IPS DF 4.7 (cell line): ENCODE results near the gene GREB1.

Experiments
- DNase-seq: peaks from one replicate; pipeline ENCODE4 v3.0.0-alpha.2; 2013; ENCODE audit warnings: low spot score; ENCODE audit errors: extremely low read depth

GREB1 gene

DNA sequence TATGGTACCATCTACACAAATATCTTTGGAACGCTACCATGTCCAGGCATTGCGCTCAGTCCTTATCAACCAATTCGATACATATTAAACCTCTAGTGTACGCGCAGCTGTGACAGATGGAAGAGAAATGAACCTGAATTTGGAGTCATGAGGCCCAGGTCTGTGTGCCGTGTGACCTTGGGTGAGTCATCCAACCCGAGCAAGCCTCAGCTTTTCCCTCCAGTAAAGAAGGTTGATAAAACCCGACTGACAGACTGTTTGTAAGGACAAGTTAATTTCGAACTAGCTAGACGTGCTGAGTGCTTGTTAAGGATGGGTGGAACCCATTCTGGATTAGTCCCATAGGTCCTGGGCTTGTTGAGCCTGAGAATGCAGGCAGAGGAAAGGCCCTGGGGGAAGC lies 28.2 kb downstream of the GREB1 start:
- DNase-seq = no peak

DNA sequence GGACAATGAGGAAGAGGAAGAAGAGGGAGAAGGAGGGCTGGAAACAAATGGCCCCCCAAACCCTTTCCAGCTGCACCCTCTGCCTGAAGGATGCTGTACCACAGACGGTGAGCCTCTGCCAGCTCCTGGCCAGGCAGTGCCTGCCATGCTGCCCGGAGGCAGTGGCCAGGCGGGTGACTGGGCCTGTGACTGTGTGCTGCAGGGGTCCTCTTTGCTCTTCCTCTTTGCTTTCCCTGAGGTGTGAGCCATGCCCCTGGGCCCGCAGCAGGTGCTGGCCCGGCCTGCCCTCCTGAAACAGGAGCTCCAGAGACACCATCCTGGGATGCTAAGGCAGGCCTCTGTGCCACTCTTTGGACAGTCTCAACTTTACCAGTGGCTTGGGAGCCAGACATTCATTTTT lies 28.6 kb downstream of the GREB1 start:
- no peak for DNase-seq

DNA sequence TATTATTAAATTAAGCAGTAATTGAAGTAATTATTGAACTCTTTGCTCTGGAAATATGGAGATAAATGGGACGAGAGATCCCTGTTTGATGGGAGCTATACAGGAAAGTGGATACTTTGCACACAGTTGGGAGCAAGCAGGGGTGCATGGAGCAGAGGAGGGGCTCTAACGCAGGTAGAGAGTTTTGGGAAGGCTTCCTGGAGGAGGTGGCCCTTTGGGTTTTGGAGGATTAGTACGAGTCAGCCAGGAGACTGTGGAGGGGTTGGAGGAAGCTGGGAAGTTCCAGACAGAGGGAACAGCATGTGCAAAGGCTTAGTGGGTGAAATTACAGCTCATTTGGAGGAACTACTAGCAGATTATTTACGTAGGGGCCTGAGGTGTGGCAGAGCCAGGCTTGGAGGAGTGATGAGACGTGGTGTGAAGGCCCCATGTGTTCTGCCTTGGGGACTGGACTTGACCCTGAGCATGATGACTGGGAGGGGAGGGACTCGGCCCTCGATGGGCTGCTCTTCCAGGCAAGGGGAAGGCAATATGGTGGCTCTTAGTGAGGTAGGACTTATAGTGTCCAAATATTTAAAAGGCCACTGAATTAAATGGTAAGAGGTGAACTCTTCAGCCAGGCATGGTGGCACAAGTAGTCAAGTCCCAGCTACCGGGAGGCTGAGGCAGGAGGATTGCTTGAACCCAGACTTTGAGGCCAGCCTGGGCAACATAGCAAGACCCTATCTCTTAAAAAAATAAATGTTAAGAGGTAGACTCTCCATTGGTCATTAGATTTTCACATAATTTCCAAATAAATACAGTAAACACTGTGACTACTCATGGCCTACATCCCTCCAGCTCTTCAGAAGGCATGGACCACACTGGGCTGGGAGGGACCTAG lies 30.2 kb downstream of the GREB1 start:
- no peak for DNase-seq

- DNase-seq = no peak
Measured at GRCh38 chr2:11564816-11565567, 31.1 kb downstream of the GREB1 start.

DNA sequence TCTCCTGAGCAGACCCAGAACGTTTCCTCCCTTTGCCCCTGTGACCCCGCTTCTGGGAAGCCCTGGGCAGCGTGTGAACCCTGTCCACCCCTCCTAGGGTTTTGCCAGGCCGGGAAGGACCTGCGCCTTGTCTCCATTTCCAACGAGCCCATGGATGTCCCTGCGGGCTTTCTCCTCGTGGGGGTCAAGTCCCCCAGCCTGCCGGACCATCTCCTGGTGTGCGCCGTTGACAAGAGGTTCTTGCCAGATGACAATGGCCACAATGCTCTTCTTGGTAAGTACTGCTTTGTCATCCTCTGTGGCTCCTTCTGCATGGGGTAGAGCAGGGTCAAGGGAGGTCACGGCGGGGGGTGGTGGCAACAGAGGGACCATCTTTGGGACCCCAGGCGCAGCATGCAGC lies 32.5 kb downstream of the GREB1 start:
- DNase-seq = no peak

DNA sequence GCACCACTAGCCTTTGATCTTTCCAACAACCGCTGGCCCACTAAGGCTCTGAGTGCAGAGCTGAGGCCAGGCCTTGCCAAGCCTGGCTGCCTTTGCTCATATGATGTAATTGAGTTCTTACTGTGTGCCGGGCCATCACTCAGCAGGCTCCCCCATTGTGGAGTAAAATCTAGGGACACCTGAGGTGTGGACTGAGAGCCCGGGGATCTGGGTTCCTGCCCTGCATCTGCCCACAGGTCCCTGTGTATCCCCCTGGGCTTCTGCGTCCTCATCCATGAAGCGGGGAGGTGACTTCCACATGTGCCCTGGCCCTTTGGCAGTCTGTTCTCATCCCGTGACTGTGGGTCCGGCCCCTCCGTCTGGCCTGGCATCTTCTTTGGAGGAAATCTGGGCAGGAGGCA lies 33.8 kb downstream of the GREB1 start:
- no peak for DNase-seq

DNA sequence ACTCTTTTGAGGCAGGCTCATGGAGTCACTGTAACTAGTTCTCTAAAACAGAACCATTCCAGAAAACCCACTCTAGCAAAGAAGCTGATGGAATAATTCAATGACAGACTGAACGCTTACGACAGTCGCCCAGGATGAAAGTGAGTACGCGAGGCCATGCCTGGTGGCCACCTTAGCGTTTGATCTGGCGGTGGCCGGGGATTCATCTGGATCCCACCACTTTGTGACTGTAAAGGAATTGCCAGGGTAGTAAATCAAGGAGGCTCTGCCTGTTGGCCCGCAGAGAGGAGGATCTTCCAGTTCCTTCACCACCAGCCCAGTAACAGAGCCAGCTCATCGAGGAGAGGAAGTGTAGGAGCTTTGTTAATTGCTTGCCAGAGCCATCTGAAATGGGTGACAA lies 34.6 kb downstream of the GREB1 start:
- no peak for DNase-seq

DNA sequence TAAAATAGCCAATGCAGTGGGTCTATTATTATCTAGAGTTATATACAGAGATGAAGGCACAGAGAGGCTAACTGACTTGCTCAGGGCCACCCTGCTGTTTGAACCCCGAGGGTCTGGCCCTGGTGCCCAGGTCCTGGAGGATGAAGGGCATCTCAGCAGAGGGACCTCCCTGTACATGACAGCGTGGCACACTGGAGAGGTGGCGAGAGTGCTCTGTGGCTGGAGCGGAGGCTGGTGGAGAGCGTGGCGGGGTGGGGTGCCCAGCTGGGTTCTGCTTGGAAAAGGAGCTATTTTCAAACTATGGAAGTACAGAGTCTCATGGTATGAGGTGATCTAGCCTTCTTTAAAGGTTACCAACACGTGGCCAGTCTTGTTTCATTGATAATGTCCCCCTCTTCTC lies 35.8 kb downstream of the GREB1 start:
- DNase-seq = no peak

GRCh38 chr2:11571170-11571569 lies 37.3 kb downstream of the GREB1 start:
- no peak for DNase-seq

- DNase-seq = no peak
Measured at GRCh38 chr2:11572996-11573395, 39.2 kb downstream of the GREB1 start.

DNA sequence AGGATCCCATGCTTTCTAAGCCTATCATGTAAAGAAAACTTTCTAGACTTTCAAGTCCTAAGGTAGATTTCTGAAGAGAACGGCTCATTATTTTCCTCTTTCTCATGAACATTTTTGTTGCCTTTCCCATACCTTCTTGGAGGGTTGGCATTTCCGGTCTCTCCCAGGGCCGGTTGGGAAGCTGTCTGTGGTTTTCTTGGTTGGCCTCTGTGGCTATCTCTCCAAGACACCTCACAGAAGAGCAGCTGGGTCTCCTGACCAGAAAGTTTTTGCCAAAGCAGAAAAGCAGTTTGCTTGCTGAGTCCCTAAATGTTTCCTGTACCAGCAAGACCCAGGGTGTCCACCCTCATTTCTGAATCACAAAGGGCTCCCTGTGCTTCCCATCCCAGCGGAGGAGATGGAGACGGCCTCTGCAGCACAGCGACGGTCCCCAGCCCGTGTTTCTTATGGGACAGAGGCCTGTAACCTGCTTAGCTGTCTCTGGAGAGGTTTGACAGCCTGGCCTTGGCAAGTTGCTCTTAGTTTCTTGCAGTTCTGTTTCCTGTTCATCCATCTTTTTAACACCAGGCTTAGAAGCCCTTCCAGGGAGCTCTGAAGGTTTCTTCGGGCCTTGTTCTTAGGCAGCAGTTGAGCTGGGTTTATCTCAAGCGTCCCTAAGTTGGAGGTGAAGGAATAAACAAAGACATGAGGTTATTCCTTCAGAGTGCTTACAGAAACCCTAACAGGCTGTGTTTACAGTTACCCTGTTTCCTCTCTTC lies 39.8 kb downstream of the GREB1 start:
- DNase-seq = no peak

DNA sequence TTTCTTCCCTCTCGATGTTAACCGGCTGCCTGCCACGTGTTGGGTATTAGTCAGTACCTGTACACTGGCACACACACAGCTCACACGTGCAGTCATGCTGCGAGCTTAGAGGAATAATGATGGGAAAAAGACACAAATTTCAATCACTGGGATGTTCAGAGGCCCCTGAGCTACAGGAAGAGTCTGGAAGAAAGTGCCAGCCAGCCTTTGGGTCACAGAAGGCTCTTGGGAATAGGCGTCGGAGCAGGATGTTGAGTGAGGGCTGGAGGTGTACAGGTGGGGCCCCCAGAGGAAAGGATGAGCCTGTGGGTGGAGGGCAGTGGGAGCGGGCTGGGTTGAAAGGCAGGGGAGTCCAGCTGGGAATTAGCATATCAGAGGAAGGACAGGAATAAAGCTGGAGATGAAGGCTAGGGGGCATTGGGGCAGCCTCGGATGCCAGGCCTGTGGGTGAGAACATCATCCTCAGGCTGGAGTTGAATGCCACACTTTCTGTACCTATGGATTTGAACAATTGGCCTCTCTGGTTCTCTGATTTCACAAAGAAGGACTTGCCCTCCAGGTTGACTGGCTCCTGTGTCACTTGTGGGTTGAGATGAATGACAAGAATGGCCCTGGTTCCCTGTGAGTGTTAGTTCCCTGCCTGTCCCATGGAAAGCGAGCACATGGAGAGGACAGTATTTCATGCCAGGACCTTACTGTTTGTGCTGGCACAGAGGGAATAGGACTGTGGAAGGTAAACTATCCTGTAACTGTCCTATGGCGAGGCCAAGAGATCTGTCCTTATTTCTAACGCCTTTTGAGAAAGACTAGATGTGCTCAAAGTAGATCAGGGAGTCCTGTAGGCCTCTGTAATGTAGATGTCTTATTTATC lies 40.6 kb downstream of the GREB1 start:
- DNase-seq = no peak

- DNase-seq = no peak
Measured at GRCh38 chr2:11576398-11576797, 42.6 kb downstream of the GREB1 start.

DNA sequence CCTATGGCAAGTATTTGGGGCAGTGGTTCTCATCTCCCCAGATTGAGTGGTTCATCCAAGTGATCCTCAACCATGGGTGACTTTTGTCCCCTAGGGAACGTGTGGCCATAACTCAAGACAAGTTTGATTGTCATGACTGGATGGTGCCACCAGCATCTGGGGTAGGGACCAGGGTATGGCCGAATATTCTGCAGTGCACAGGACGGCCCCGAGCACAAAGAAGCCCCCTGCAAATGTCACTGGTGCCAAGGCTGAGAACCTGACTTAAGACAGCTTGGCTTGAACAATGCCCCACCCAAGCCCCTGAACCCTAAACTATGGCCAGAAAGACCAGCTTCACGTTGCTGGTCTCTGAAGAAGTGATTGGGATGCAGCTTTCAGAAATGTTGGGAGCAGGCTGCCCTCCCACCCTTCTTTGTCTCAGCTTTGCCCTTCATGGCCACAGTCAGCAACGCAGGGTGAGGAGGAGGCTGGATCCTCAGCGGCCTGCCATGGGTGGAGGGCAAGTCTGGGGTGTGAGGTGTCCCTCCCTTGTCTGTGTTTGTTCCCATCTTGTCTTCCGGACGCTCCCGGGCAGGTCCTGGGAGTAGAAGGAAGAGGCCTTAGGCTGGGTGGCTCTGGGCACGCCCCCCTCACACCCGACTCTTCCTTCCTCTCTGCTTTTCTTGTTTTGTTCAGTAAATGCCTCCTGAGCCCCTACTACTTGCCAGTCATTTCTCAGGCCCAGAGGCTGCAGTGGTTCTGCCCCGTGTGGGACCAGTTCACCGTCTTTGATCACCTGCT lies 43.4 kb downstream of the GREB1 start:
- DNase-seq = no peak

- DNase-seq = no peak
Measured at GRCh38 chr2:11578081-11578948, 44.5 kb downstream of the GREB1 start.

DNA sequence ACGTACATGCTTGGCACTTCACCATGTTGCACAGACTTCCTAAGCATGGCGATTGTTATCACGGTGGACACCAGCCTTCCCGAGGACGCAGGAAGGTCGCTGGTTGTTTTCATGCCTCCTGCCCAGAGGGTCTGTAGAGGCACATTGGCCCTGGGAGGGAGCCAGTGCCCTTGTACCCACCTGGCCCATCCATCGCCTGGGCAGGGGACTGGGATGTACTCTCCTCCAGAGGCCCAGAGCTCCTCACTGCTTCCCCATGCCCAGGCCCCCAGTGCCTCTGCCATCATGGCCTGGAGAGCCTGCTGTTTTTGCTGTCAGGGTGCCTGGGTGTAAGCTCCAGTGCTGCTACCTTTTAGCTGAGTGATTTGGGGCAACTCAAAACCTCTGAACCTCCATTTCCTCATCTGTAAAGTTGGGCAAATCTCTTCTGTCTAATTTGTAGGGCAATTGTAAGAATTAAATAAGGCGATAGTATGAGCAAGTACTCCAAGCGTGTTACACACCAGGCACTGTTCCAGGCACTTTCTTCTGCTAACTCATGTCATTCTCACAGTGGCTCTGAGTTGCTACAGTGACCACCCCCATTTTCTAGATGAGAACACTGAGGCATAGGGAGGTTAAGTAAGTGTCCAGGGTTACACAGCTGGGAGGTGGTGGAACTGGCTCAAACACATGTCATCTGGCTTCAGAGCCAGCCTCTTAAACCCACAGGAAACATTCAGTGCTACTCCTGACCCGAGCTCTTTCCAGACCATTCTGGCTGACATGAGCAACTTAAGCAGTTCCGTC lies 45.3 kb downstream of the GREB1 start:
- DNase-seq = no peak

DNA sequence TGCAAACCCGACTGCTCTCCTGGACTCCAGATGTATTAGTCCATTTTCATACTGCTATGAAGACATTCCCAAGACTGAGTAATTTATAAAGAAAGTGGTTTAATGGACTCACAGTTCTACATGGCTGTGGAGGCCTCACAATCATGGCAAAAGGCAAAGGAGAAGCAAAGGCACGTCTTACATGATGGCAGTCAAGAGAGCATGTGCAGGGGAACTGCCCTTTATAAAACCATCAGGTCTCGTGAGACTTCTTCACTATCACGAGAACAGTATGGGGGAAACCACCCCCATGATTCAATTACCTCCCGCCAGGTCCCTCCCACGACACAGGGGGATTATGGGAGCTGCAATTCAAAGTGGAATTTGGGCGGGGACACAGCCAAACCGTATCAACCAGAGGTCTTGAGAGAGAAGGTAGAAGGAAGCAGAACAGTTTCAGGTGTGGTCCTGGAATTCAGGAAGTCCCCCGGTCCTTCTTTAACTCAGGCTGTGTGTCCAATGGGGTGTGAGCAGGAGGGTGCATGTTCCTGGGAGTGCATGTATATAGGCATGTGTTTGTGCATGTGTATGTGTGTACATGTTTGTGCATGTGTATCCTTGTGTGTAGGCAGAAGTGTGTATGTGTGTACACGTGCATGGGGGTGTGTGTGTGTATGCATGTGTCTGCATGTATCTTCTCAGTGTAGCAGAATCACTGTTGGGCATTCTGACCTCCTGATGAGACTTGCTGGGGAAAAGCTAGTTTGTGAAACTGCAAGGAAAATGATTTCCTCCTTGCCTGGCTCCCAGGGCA lies 46.2 kb downstream of the GREB1 start:
- no peak for DNase-seq

DNA sequence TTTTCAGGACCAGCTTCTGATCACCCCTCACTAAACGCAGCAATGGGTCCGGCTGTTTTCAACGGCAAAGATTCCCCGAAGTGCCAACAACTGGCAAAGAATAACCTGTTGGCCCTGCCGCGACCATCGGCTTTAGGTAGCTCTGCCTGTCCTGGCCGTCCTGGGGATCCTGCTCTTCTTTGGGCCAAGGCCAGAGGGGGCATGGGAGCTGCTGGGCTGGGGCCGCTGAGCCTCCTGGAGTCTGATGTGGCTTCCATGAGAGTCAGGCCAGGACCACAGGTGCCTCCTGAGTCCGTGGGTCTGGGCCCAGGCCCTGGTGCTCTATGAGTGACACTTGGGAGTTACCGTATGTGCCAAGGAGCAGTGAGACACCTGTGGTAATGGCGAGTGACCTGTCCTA lies 46.9 kb downstream of the GREB1 start:
- DNase-seq = no peak
